H1 (cell line): ENCODE results near the gene ARHGAP1. TPM values are rescaled to one million over a fixed set of nuclear protein-coding genes. Genes with fewer than 3 reads are reported as not detected.

Source experiments
- CTCF ChIA-PET: fragments of 300-600 bp; sonication (Branson Sonifier 250); formaldehyde crosslinking; loops from one replicate; lab custom pipeline; 2021; ENCODE audit not compliant: partially characterized antibody; lab: Charles Lee
- POLR2A ChIA-PET: fragments of 300-600 bp; sonication (Branson Sonifier 250); formaldehyde crosslinking; loops from one replicate; lab custom pipeline; 2021; ENCODE audit warnings: inconsistent platforms; ENCODE audit not compliant: partially characterized antibody; lab: Charles Lee
- DNase-seq, 2 experiments: peaks; one replicate each; pipeline versions ENCODE4 v3.0.0 to v3.0.0-alpha.2; 2010 to 2022; ENCODE audit warnings: low spot score in 2 of 2, low read depth in 1 of 2, mixed read lengths in 1 of 2
- FAIRE-seq: peaks from 2 replicates; lab custom pipeline; 2011; peaks lifted over from hg19 to GRCh38; lab: Jason Lieb, UNC
- H2AFZ ChIP-seq: 2 replicates; pipeline ENCODE4 v1.8.1; 2012; ENCODE audit warnings: low read length, inconsistent platforms
- H2AK5ac ChIP-seq: 2 replicates; pipeline ENCODE4 v1.6.1; 2013; ENCODE audit warnings: low read depth, low read length
- H2BK120ac ChIP-seq: replicated peaks from 2 replicates; pipeline ENCODE3; 2013; ENCODE audit warnings: low read depth, low read length, inconsistent platforms
- H2BK12ac ChIP-seq: 2 replicates; pipeline ENCODE4 v1.6.1; 2013; ENCODE audit warnings: low read depth, low read length
- H2BK15ac ChIP-seq: 2 replicates; pipeline ENCODE4 v1.6.1; 2013; ENCODE audit warnings: low read length
- H2BK20ac ChIP-seq: 2 replicates; pipeline ENCODE4 v1.6.1; 2013; ENCODE audit warnings: low read length
- H2BK5ac ChIP-seq: 2 replicates; pipeline ENCODE4 v1.6.1; 2013; ENCODE audit warnings: low read depth, low read length
- H3K14ac ChIP-seq: 2 replicates; pipeline ENCODE4 v1.6.1; 2013; ENCODE audit warnings: inconsistent platforms; ENCODE audit not compliant: insufficient read length
- H3K18ac ChIP-seq: 2 replicates; pipeline ENCODE4 v1.6.1; 2013; ENCODE audit warnings: low read length; ENCODE audit errors: extremely low read depth
- H3K23ac ChIP-seq: 2 replicates; pipeline ENCODE4 v1.6.1; 2013; ENCODE audit warnings: inconsistent platforms; ENCODE audit not compliant: insufficient read length
- H3K23me2 ChIP-seq: 2 replicates; pipeline ENCODE4 v1.6.1; 2013; ENCODE audit warnings: low read depth, low read length
- H3K27ac ChIP-seq: 2 replicates; pipeline ENCODE4 v1.6.1; 2011; ENCODE audit warnings: low read depth, low read length, inconsistent platforms
- H3K27me3 ChIP-seq, 4 experiments: replicated peaks in 1 of 4; 1 replicate in 1 of 4; 2 replicates in 3 of 4; pipeline versions ENCODE4 v1.6.1 to v1.8.1; 2011 to 2013; ENCODE audit warnings: low read length in 3 of 4, mild to moderate bottlenecking in 3 of 4, inconsistent platforms in 2 of 4, mixed read lengths in 2 of 4, moderate library complexity in 1 of 4; ENCODE audit not compliant: control insufficient read depth in 3 of 4, insufficient read depth in 3 of 4; ENCODE audit errors: extremely low read depth in 1 of 4
- H3K36me3 ChIP-seq, 4 experiments: 2 replicates each; pipeline versions ENCODE4 v1.6.1 to v1.8.1; 2011 to 2013; ENCODE audit warnings: mild to moderate bottlenecking in 4 of 4, low read length in 3 of 4, moderate library complexity in 2 of 4, control low read depth in 1 of 4, inconsistent platforms in 1 of 4; ENCODE audit not compliant: insufficient read depth in 4 of 4, control insufficient read depth in 2 of 4
- H3K4ac ChIP-seq: replicated peaks from 2 replicates; pipeline ENCODE3; 2013; ENCODE audit warnings: low read length, low read depth, mixed read lengths, inconsistent platforms; ENCODE audit not compliant: insufficient read length
- H3K4me1 ChIP-seq, 4 experiments: replicated peaks in 1 of 4; 1 replicate in 1 of 4; 2 replicates in 3 of 4; pipeline versions ENCODE4 v1.6.1 to v1.8.1; 2011 to 2013; ENCODE audit warnings: low read length in 3 of 4, inconsistent platforms in 2 of 4, mixed read lengths in 1 of 4; ENCODE audit not compliant: insufficient read depth in 4 of 4, control insufficient read depth in 3 of 4
- H3K4me2 ChIP-seq, 2 experiments: 2 replicates each; pipeline versions ENCODE4 v1.6.1 to v1.8.1; 2011 to 2013; ENCODE audit warnings: low read depth in 2 of 2, low read length in 2 of 2, control low read depth in 1 of 2, inconsistent platforms in 1 of 2, mild to moderate bottlenecking in 1 of 2; ENCODE audit not compliant: insufficient read depth in 1 of 2
- H3K4me3 ChIP-seq, 4 experiments: fragments of 200-600, 300-600 bp in 1 of 4; sonication (generic), shearing (Covaris generic), sonication (Bioruptor Twin) in 1 of 4; 2 replicates each; pipeline versions ENCODE4 v1.5.1 to v1.8.1; 2011 to 2016; ENCODE audit warnings: low read length in 4 of 4, low read depth in 3 of 4, control low read depth in 2 of 4, inconsistent platforms in 2 of 4, mild to moderate bottlenecking in 2 of 4, mixed read lengths in 1 of 4, moderate library complexity in 1 of 4; ENCODE audit not compliant: insufficient read depth in 2 of 4; ENCODE audit errors: extremely low read depth in 1 of 4
- H3K56ac ChIP-seq: replicated peaks from 2 replicates; pipeline ENCODE3; 2013; ENCODE audit warnings: low read depth, mild to moderate bottlenecking, mixed read lengths, low read length, inconsistent platforms; ENCODE audit not compliant: insufficient read length
- H3K79me1 ChIP-seq: 2 replicates; pipeline ENCODE4 v1.6.1; 2013; ENCODE audit warnings: low read depth, low read length, control low read depth
- H3K79me2 ChIP-seq, 2 experiments: 2 replicates each; pipeline versions ENCODE4 v1.6.1 to v1.8.1; 2012 to 2013; ENCODE audit warnings: low read length in 2 of 2, mild to moderate bottlenecking in 2 of 2, inconsistent platforms in 1 of 2; ENCODE audit not compliant: insufficient read depth in 2 of 2, control insufficient read depth in 1 of 2
- H3K9ac ChIP-seq, 4 experiments: replicated peaks in 1 of 4; 1 replicate in 1 of 4; 2 replicates in 3 of 4; pipeline versions ENCODE4 v1.6.1 to v1.8.1; 2011 to 2013; ENCODE audit warnings: low read depth in 3 of 4, low read length in 3 of 4, control low read depth in 2 of 4, mild to moderate bottlenecking in 2 of 4, moderate library complexity in 2 of 4, inconsistent platforms in 1 of 4; ENCODE audit errors: extremely low read depth in 1 of 4
- H3K9me3 ChIP-seq, 2 experiments: 2 replicates each; pipeline versions ENCODE4 v1.6.1 to v1.8.1; 2012 to 2013; ENCODE audit warnings: mild to moderate bottlenecking in 2 of 2, moderate library complexity in 2 of 2, control low read depth in 1 of 2, inconsistent platforms in 1 of 2, low read depth in 1 of 2, low read length in 1 of 2, mixed read lengths in 1 of 2; ENCODE audit not compliant: insufficient read depth in 2 of 2
- H4K20me1 ChIP-seq, 2 experiments: replicated peaks in 1 of 2; 2 replicates each; pipeline versions ENCODE3 to v1.8.1; 2011 to 2013; ENCODE audit warnings: inconsistent platforms in 2 of 2, low read length in 2 of 2, mild to moderate bottlenecking in 1 of 2; ENCODE audit not compliant: insufficient read depth in 2 of 2, control insufficient read depth in 1 of 2
- H4K5ac ChIP-seq: 2 replicates; pipeline ENCODE4 v1.6.1; 2013; ENCODE audit warnings: low read length, low read depth, mixed read lengths, inconsistent platforms; ENCODE audit not compliant: insufficient read length
- H4K8ac ChIP-seq: 2 replicates; pipeline ENCODE4 v1.8.0; 2013; ENCODE audit warnings: mild to moderate bottlenecking, moderate library complexity, low read length, inconsistent platforms; ENCODE audit not compliant: insufficient read depth; ENCODE audit errors: extremely low read depth
- H4K91ac ChIP-seq: replicated peaks from 2 replicates; pipeline ENCODE3; 2013; ENCODE audit warnings: low read length, mixed read lengths, inconsistent platforms; ENCODE audit not compliant: insufficient read length
- EZH2 ChIP-seq: fragments of 200-600 bp; sonication (generic); IDR thresholded peaks from 2 replicates; pipeline ENCODE4 v1.7.1; 2012; ENCODE audit warnings: low read depth, mild to moderate bottlenecking, moderate library complexity, low read length, inconsistent platforms; ENCODE audit not compliant: severe bottlenecking
- JUND ChIP-seq: IDR thresholded peaks from 2 replicates; pipeline ENCODE4 v1.6.1; 2011; ENCODE audit warnings: mild to moderate bottlenecking, improper control_type of control experiment, low read length
- KDM5A ChIP-seq: fragments of 200-600 bp; IDR thresholded peaks from 2 replicates; pipeline ENCODE4 v1.7.1; 2012; ENCODE audit warnings: mild to moderate bottlenecking, low read length, inconsistent platforms, mixed read lengths
- RFX5 ChIP-seq: IDR thresholded peaks from 2 replicates; pipeline ENCODE4 v1.6.1; 2011; ENCODE audit warnings: low read depth, low read length, improper control_type of control experiment, borderline replicate concordance
- SAP30 ChIP-seq: fragments of 300-600 bp; sonication (generic); IDR thresholded peaks from 2 replicates; pipeline ENCODE4 v1.7.1; 2012; ENCODE audit warnings: low read length, moderate library complexity, mild to moderate bottlenecking, inconsistent platforms; ENCODE audit not compliant: insufficient read depth, insufficient replicate concordance
- SIRT6 ChIP-seq: IDR thresholded peaks from one replicate; pipeline ENCODE4 v1.7.1; 2012; ENCODE audit warnings: low read length, inconsistent platforms
- SIX5 ChIP-seq: IDR thresholded peaks from 2 replicates; pipeline ENCODE4 v1.6.1; 2011; ENCODE audit warnings: mild to moderate bottlenecking, low read depth, low read length
- SRF ChIP-seq: IDR thresholded peaks from 2 replicates; pipeline ENCODE4 v1.6.1; 2011; ENCODE audit warnings: mild to moderate bottlenecking, low read depth, low read length, moderate library complexity
- TAF7 ChIP-seq: optimal IDR thresholded peaks from 2 replicates; pipeline ENCODE3; 2011; ENCODE audit warnings: low read depth, mild to moderate bottlenecking, inconsistent platforms, low read length, moderate library complexity, borderline replicate concordance
- WGBS, 2 experiments: shearing (Covaris generic) in 1 of 2; methylation state at CpG; one replicate each; pipeline versions ENCODE4 v1.1.6 to v1.1.7; 2013 to 2015; ENCODE audit warnings: low lambda C conversion rate in 2 of 2, mixed read lengths in 2 of 2, inconsistent platforms in 1 of 2, low coverage in 1 of 2, missing lambda C conversion rate in 1 of 2; ENCODE audit not compliant: insufficient replicate concordance in 2 of 2, insufficient coverage in 1 of 2, insufficient read length in 1 of 2; ENCODE audit errors: extremely low coverage in 1 of 2, missing lambda C conversion rate in 1 of 2; 5-methylcytosine and 5-hydroxymethylcytosine counted together
- polyA plus RNA-seq, 7 experiments: library from polyadenylated mRNA; depleted of rRNA in 3 of 7; stranded (reverse) in 5 of 7; unstranded in 2 of 7; fragments of >200 nt in 5 of 7; fragments of 200-250 nt in 2 of 7; gene quantifications; 1 replicate in 5 of 7; 2 replicates in 1 of 7; 4 replicates in 1 of 7; pipeline versions ENCODE4 v1.2.1 to v1.2.3, GENCODE V29; 2011 to 2013; ENCODE audit warnings: missing spikeins in 2 of 7, mixed read lengths in 2 of 7
- total RNA-seq: library from RNA; stranded (reverse); fragmentation: NEBNext Ultra II Directional; extraction: Animal tissue kit (Norgen Biotek cat#: 25700); gene quantifications from 2 replicates; pipeline ENCODE4 v1.2.1, GENCODE V29; 2021

The ARHGAP1 gene
- total and polyA plus RNA-seq, 2 of the 8 experiments (the other 6 are each of a cell fraction or from before 2014, with no cell fraction given), result 28.6 to 58.8 TPM

DNA sequence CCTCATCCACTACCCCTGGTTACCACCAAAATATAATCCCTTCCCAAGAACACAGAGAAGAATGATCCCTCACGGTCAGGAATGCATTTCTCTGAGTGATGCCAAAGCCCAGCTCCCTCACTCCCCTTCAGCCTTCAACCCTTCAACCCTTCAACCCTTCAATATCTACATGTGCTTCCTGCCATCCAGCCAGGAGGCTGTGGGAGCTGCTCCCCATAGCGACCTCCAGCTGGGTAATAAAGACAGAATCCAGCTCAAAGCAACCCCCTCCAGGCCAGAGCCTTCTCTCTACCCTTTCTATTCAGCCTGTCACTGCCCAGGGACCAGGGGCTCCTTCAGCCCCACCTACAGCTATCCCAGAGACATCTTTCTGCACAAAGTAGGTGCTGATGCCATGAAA is 2.7 kb downstream of the ARHGAP1 start:
- no peak for FAIRE-seq
- no peak overlapping the region for H4K8ac ChIP-seq
- peaks cover 9% of the 10 kb centered on the region; the same call in 1 of the 2 replicates for H3K23me2 ChIP-seq
- no peak overlapping the region for H3K4ac ChIP-seq
- H3K14ac ChIP-seq, result no peak overlapping the region
- TF ChIP-seq KDM5A (no peak), SIRT6 (no peak), EZH2 (no peak), JUND (no peak), RFX5 (no peak), TAF7 (no peak), SAP30 (no peak), SRF (no peak), SIX5 (no peak)
- TF ChIP-seq, all 59 proteins: peak for 0
- Histone ChIP-seq H2AFZ (no peak overlapping the region), H4K91ac (no peak overlapping the region), H3K9me3 (no peaks in the 10 kb centered on the region), H2BK12ac (no peak overlapping the region), H3K4me2 (no peak overlapping the region), H4K5ac (no peak overlapping the region), H3K23ac (no peak overlapping the region), H3K4me3 (no peak overlapping the region), H3K4me1 (no peaks in the 10 kb centered on the region; a peak in 4 of 7 replicates), H3K27me3 (no peaks in the 10 kb centered on the region), H3K79me2 (peaks cover 3 to 16% of the 10 kb centered on the region in 2 experiments; a peak in 2 of 4 replicates), H3K56ac (no peak overlapping the region), H4K20me1 (peaks cover 0 to 2% of the 10 kb centered on the region in 2 experiments), H3K18ac (no peak overlapping the region), H2AK5ac (no peak overlapping the region), H3K36me3 (peaks cover 4 to 16% (median 9%) of the 10 kb centered on the region in 4 experiments; a peak in 6 of 8 replicates), H2BK20ac (no peak overlapping the region), H3K27ac (no peak overlapping the region), H2BK5ac (no peak overlapping the region), H3K9ac (no peak overlapping the region; a peak in 1 of 7 replicates), H3K79me1 (no peaks in the 10 kb centered on the region), H2BK15ac (no peak overlapping the region), H2BK120ac (no peak overlapping the region)
- 71% methylated on average over 2 of the region's 2 CpGs; no CpG with 5 or more reads in 1 of the 2 experiments for WGBS, 2 experiments
- POLR2A ChIA-PET, result interaction anchor here (1.3 to 3.1 kb wide), 3 partner anchors 19 to 27 kb away, joined by 4 to 21 read pairs (median 5); no protein-coding TSS in a partner anchor
- no peak for DNase-seq
- CTCF ChIA-PET, result interaction anchor here (1.2 to 2.3 kb wide), 3 partner anchors 9 to 23 kb away, joined by 4 to 5 read pairs (median 5); no protein-coding TSS in a partner anchor
